ENCODE measurements around the gene SELP.

DNA sequence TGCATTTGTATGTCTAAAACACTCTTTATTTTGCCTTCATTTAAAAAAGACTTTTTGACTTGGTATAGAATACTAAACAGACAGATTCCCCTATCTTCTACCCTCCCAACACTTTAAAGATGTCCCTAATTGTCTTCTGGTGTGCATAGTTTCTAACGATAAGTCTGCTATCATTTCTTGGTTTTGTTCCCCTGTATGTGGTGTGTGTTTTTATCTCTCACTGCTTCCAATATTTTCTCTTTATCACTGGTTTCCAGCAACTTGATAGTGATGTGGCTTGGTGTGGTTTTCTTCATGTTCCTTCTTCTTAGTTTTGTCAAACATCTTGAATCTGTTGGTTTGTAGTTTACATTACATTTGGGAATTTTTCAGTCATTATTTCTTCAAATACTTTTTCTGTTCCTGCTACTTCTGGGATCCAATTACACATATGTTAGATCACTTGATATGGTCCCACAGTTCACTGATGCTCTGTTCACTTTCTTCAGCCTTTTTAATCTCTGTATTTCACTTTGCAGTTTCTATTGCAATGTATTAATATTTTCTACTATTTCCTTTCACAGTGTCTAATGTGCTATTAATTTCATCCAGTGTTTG lies 66.8 kb downstream of the SELP start:
- no peak for TF ChIP-seq EZH2phosphoT487 (IDR thresholded peaks at IDR 0.05; ENCODE audit: borderline replicate concordance, low read depth, low read length)
- TF ChIP-seq, protein P1, sequence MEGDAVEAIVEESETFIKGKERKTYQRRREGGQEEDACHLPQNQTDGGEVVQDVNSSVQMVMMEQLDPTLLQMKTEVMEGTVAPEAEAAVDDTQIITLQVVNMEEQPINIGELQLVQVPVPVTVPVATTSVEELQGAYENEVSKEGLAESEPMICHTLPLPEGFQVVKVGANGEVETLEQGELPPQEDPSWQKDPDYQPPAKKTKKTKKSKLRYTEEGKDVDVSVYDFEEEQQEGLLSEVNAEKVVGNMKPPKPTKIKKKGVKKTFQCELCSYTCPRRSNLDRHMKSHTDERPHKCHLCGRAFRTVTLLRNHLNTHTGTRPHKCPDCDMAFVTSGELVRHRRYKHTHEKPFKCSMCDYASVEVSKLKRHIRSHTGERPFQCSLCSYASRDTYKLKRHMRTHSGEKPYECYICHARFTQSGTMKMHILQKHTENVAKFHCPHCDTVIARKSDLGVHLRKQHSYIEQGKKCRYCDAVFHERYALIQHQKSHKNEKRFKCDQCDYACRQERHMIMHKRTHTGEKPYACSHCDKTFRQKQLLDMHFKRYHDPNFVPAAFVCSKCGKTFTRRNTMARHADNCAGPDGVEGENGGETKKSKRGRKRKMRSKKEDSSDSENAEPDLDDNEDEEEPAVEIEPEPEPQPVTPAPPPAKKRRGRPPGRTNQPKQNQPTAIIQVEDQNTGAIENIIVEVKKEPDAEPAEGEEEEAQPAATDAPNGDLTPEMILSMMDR (conservative IDR thresholded peaks at IDR 0.05; ENCODE audit: low read length), result no peak

All from OCI-LY7 (cell line).